Measurements from ENCODE around the gene CLEC1B.
"Not testable (repeated sequence)": the region's sequence is repeated elsewhere in the genome, so short reads cannot be mapped to it uniquely, and the experiment has no call there.

The CLEC1B gene

GRCh38 chr12:10030446-10030845, 31.5 kb upstream of the CLEC1B start, which contains the start of gene CLEC9A:
Gene CLEC9A, plus strand, starts transcription at chr12:10030682. Its CDS starts 22,006 bp downstream, at chr12:10052688.
- in situ Hi-C loops (cut with MboI; ENCODE audit: low sequenced_read_pairs, unreplicated experiment), result no loop called here
- TF ChIP-seq CTCF (IDR thresholded peaks at IDR 0.05; ENCODE audit: borderline replicate concordance, control extremely low read depth, extremely low read depth, insufficient read depth, missing control alignments), result no peak
- DNase-seq (ENCODE audit: low spot score), result no peak

GRCh38 chr12:10027721-10028120, 28.8 kb upstream of the CLEC1B start:
- in situ Hi-C loops (cut with MboI; ENCODE audit: low sequenced_read_pairs, unreplicated experiment), result no loop called here

GRCh38 chr12:10027311-10027710, 28.4 kb upstream of the CLEC1B start:
- no peak for DNase-seq (ENCODE audit: low spot score)
- in situ Hi-C loops (cut with MboI; ENCODE audit: low sequenced_read_pairs, unreplicated experiment), result no loop called here
- TF ChIP-seq CTCF (IDR thresholded peaks at IDR 0.05; ENCODE audit: borderline replicate concordance, control extremely low read depth, extremely low read depth, insufficient read depth, missing control alignments), result no peak

More at GRCh38 chr12:10027721-10028120, 28.8 kb upstream of the CLEC1B start:
- no peak for TF ChIP-seq CTCF (IDR thresholded peaks at IDR 0.05; ENCODE audit: borderline replicate concordance, control extremely low read depth, extremely low read depth, insufficient read depth, missing control alignments)
- DNase-seq (ENCODE audit: low spot score), result no peak

GRCh38 chr12:10026666-10027065, 27.7 kb upstream of the CLEC1B start:
- in situ Hi-C loops (cut with MboI; ENCODE audit: low sequenced_read_pairs, unreplicated experiment); DNase-seq (ENCODE audit: low spot score): not testable (repeated sequence)

- in situ Hi-C loops (cut with MboI; ENCODE audit: low sequenced_read_pairs, unreplicated experiment), result no loop called here
- TF ChIP-seq CTCF (IDR thresholded peaks at IDR 0.05; ENCODE audit: borderline replicate concordance, control extremely low read depth, extremely low read depth, insufficient read depth, missing control alignments), result no peak
- DNase-seq (ENCODE audit: low spot score), result no peak
These were observed 26.3 kb upstream of the CLEC1B start for GRCh38 chr12:10025236-10025635.

GRCh38 chr12:10021342-10021741, 22.4 kb upstream of the CLEC1B start:
- no peak for DNase-seq (ENCODE audit: low spot score)
- in situ Hi-C loops (cut with MboI; ENCODE audit: low sequenced_read_pairs, unreplicated experiment), result no loop called here
- TF ChIP-seq CTCF (IDR thresholded peaks at IDR 0.05; ENCODE audit: borderline replicate concordance, control extremely low read depth, extremely low read depth, insufficient read depth, missing control alignments), result no peak

GRCh38 chr12:10018386-10018785, 19.5 kb upstream of the CLEC1B start:
- in situ Hi-C loops (cut with MboI; ENCODE audit: low sequenced_read_pairs, unreplicated experiment), result no loop called here
- TF ChIP-seq CTCF (IDR thresholded peaks at IDR 0.05; ENCODE audit: borderline replicate concordance, control extremely low read depth, extremely low read depth, insufficient read depth, missing control alignments), result no peak
- no peak for DNase-seq (ENCODE audit: low spot score)

Measured in GM13976 (cell line).